Prostate gland (tissue), 2 donors: ENCODE data around the gene KHDRBS1. TPM values are rescaled to one million over a fixed set of nuclear protein-coding genes. Genes with fewer than 3 reads are reported as not detected.
A peak's percentile ranks its signal among the peaks of the same experiment; 100 is the strongest.

ENCODE experiments used
- DNase-seq: peaks from one replicate; pipeline ENCODE4 v3.0.0-alpha.2; 2019; ENCODE audit warnings: low spot score
- H3K27ac ChIP-seq, 2 donors: fragments of 200-600 bp; sonication (generic); 2 replicates each; pipeline ENCODE4 v1.5.1; 2017 to 2019
- H3K27me3 ChIP-seq: fragments of 200-600 bp; sonication (generic); replicated peaks from 2 replicates; pipeline ENCODE4 v1.5.1; 2019; ENCODE audit not compliant: insufficient read depth
- H3K36me3 ChIP-seq, 2 donors: fragments of 200-600 bp; sonication (generic); 1 replicate in 1 of 2; 2 replicates in 1 of 2; pipeline versions ENCODE4 v1.5.1 to v1.8.1; 2017 to 2019
- H3K4me1 ChIP-seq: fragments of 200-600 bp; sonication (generic); replicated peaks from 2 replicates; pipeline ENCODE4 v1.5.1; 2019
- H3K4me3 ChIP-seq, 2 donors: fragments of 200-600 bp; sonication (generic); 2 replicates each; pipeline ENCODE4 v1.5.1; 2017 to 2019
- H3K9me3 ChIP-seq: fragments of 200-600 bp; sonication (generic); 2 replicates; pipeline ENCODE4 v1.5.1; 2017
- CTCF ChIP-seq, 4 experiments: fragments of 200-600 bp in 2 of 4; fragments of 450-650 bp in 2 of 4; sonication (generic) in 2 of 4; IDR thresholded peaks; 1 replicate in 3 of 4; 2 replicates in 1 of 4; pipeline ENCODE4 v1.5.1; 2016 to 2019; ENCODE audit warnings: antibody characterized with exemption in 4 of 4, mild to moderate bottlenecking in 2 of 4, moderate library complexity in 2 of 4
- POLR2A ChIP-seq: fragments of 450-650 bp; IDR thresholded peaks from one replicate; pipeline ENCODE4 v1.6.1; 2016; ENCODE audit warnings: antibody characterized with exemption, mild to moderate bottlenecking
- POLR2AphosphoS5 ChIP-seq: sonication (generic); formaldehyde crosslinking; IDR thresholded peaks from one replicate; pipeline ENCODE4 v1.6.1; 2017; ENCODE audit warnings: antibody characterized with exemption
- WGBS: methylation state at CpG from one replicate; pipeline ENCODE4 v1.1.5; 2018; 5-methylcytosine and 5-hydroxymethylcytosine counted together
- intact Hi-C: fragments of 100-400 bp; cut with DNase I; formaldehyde crosslinking; loops from one replicate; pipeline ENCODE4 v1.14.2; 2022
- total RNA-seq, 2 donors: library from RNA; depleted of rRNA; stranded (reverse); fragments of >200 nt; gene quantifications; one replicate each; pipeline ENCODE4 v1.1.0, GENCODE V29; 2016

KHDRBS1 gene
- total RNA-seq, 2 donors from 2014 or later, result 77.3 to 77.6 TPM

GRCh38 chr1:32031578-32032274 lies 18.1 kb downstream of the KHDRBS1 start:
- Histone ChIP-seq H3K9me3 (no peaks in the 10 kb centered on the region), H3K4me1 (peaks cover 4% of the 10 kb centered on the region), H3K27me3 (no peaks in the 10 kb centered on the region), H3K27ac (peak overlapping the region; percentile 9 to 29), H3K36me3 (peaks cover 0 to 4% of the 10 kb centered on the region in 2 donors), H3K4me3 (no peak overlapping the region)
- DNase-seq, result no peak
- 38% methylated on average over 8 of the region's 8 CpGs for WGBS
- intact Hi-C loops, result no loop called here
- TF ChIP-seq POLR2AphosphoS5, result peak; percentile 19
- no peak for TF ChIP-seq POLR2A
- TF ChIP-seq CTCF (IDR thresholded peaks at IDR 0.05), result no peak

GRCh38 chr1:32032275-32032615 lies 18.6 kb downstream of the KHDRBS1 start:
- Histone ChIP-seq H3K27ac (peak overlapping the region; percentile 9 to 29), H3K36me3 (peaks cover 0 to 4% of the 10 kb centered on the region in 2 donors), H3K4me1 (peaks cover 4% of the 10 kb centered on the region), H3K27me3 (no peaks in the 10 kb centered on the region), H3K4me3 (no peak overlapping the region), H3K9me3 (no peaks in the 10 kb centered on the region)
- DNase-seq, result no peak
- WGBS, result 31% methylated on average over 2 of the region's 2 CpGs
- TF ChIP-seq POLR2A (no peak), POLR2AphosphoS5 (no peak)
- intact Hi-C loops, result no loop called here

GRCh38 chr1:32035119-32035518 lies 21.5 kb downstream of the KHDRBS1 start:
- no peak for DNase-seq
- intact Hi-C loops, result no loop called here
- 77% methylated on average over 3 of the region's 3 CpGs for WGBS
- Histone ChIP-seq H3K4me1 (peaks cover 4% of the 10 kb centered on the region), H3K4me3 (no peak overlapping the region), H3K27me3 (no peaks in the 10 kb centered on the region), H3K36me3 (peaks cover 0 to 23% of the 10 kb centered on the region in 2 donors), H3K27ac (no peak overlapping the region), H3K9me3 (no peaks in the 10 kb centered on the region)
- TF ChIP-seq CTCF (IDR thresholded peaks at IDR 0.05) (no peak), POLR2AphosphoS5 (no peak), POLR2A (no peak)

GRCh38 chr1:32040711-32041110 lies 27.0 kb downstream of the KHDRBS1 start:
- Histone ChIP-seq H3K4me1 (no peaks in the 10 kb centered on the region), H3K4me3 (no peak overlapping the region), H3K27me3 (no peaks in the 10 kb centered on the region), H3K9me3 (no peaks in the 10 kb centered on the region), H3K27ac (no peak overlapping the region), H3K36me3 (peaks cover 0 to 32% of the 10 kb centered on the region in 2 donors)
- DNase-seq, result no peak
- intact Hi-C loops, result no loop called here
- WGBS, result 86% methylated on average over 3 of the region's 3 CpGs
- TF ChIP-seq CTCF (IDR thresholded peaks at IDR 0.05), result no peak
- no peak for TF ChIP-seq POLR2AphosphoS5
- no peak for TF ChIP-seq POLR2A

GRCh38 chr1:32042330-32042729 lies 28.7 kb downstream of the KHDRBS1 start:
- H3K27me3 ChIP-seq, result no peaks in the 10 kb centered on the region
- 72% methylated on average over 5 of the region's 5 CpGs for WGBS
- H3K27ac ChIP-seq, result no peak overlapping the region
- no peak for TF ChIP-seq POLR2AphosphoS5
- TF ChIP-seq CTCF (IDR thresholded peaks at IDR 0.05), result no peak
- TF ChIP-seq POLR2A, result no peak
- no peak overlapping the region for H3K4me3 ChIP-seq
- no peak for DNase-seq
- no peaks in the 10 kb centered on the region for H3K9me3 ChIP-seq
- intact Hi-C loops, result no loop called here
- H3K4me1 ChIP-seq, result no peaks in the 10 kb centered on the region
- peaks cover 3 to 32% of the 10 kb centered on the region in 2 donors for H3K36me3 ChIP-seq
